Tibial artery (tissue), 4 donors: ENCODE measurements around the gene RGS1.
A peak's percentile ranks its signal among the peaks of the same experiment; 100 is the strongest.

Source experiments
- DNase-seq, 2 donors: peaks; one replicate each; pipeline ENCODE4 v3.0.0-alpha.2; 2019
- H3K27ac ChIP-seq, 2 donors: fragments of 200-600 bp; sonication (generic) in 1 of 2; 1 replicate in 1 of 2; 2 replicates in 1 of 2; pipeline ENCODE4 v1.5.1; 2018 to 2019; ENCODE audit warnings: mild to moderate bottlenecking in 1 of 2
- H3K27me3 ChIP-seq, 2 donors: fragments of 200-600 bp; sonication (generic) in 1 of 2; one replicate each; pipeline versions ENCODE4 v1.5.1 to v1.6.0; 2016 to 2019
- H3K36me3 ChIP-seq, 3 donors: fragments of 200-600 bp; sonication (generic) in 2 of 3; one replicate each; pipeline ENCODE4 v1.5.1; 2016 to 2019; ENCODE audit warnings: mild to moderate bottlenecking in 2 of 3
- H3K4me1 ChIP-seq, 4 donors: fragments of 200-600 bp; sonication (generic) in 2 of 4; 1 replicate in 3 of 4; 2 replicates in 1 of 4; pipeline ENCODE4 v1.5.1; 2016 to 2019
- H3K4me3 ChIP-seq, 2 donors: fragments of 200-600 bp; sonication (generic) in 1 of 2; 1 replicate in 1 of 2; 2 replicates in 1 of 2; pipeline ENCODE4 v1.5.1; 2018 to 2019; ENCODE audit warnings: mild to moderate bottlenecking in 2 of 2
- H3K9me3 ChIP-seq, 3 donors: fragments of 200-600 bp; sonication (generic) in 1 of 3; one replicate each; pipeline ENCODE4 v1.5.1; 2016 to 2019
- intact Hi-C: fragments of 100-400 bp; cut with DNase I; formaldehyde crosslinking; loops from one replicate; pipeline ENCODE4 v1.15.0; 2023; ENCODE audit warnings: low total_unique reads
- TF ChIP-seq, protein P1 (sequence below), 2 experiments: fragments of 200-600 bp in 1 of 2; fragments of 450-650 bp in 1 of 2; IDR thresholded peaks; one replicate each; pipeline ENCODE4 v1.5.1; 2017 to 2019; ENCODE audit warnings: antibody characterized with exemption in 2 of 2, mild to moderate bottlenecking in 1 of 2, moderate library complexity in 1 of 2

RGS1 gene

DNA sequence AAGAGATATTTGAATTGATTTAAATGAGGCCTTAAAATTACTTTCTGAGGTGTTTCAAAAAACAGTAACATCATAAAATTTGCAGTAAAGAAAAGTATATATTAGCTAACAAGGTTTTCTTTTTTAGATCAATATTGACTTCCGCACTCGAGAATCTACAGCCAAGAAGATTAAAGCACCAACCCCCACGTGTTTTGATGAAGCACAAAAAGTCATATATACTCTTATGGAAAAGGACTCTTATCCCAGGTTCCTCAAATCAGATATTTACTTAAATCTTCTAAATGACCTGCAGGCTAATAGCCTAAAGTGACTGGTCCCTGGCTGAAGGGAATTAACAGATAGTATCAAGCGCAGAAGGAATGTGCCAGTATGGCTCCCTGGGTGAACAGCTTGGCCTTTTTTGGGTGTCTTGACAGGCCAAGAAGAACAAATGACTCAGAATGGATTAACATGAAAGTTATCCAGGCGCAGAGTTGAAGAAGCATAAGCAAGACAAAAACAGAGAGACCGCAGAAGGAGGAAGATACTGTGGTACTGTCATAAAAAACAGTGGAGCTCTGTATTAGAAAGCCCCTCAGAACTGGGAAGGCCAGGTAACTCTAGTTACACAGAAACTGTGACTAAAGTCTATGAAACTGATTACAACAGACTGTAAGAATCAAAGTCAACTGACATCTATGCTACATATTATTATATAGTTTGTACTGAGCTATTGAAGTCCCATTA lies 3.6 kb downstream of the RGS1 start:
- intact Hi-C loops = no loop called here
- Histone ChIP-seq H3K27ac (peak overlapping the region; percentile 1 to 36), H3K4me3 (peak overlapping the region; percentile 5 to 11), H3K27me3 (no peaks in the 10 kb centered on the region), H3K36me3 (no peaks in the 10 kb centered on the region), H3K9me3 (no peaks in the 10 kb centered on the region), H3K4me1 (peaks cover 0 to 8% (median 0%) of the 10 kb centered on the region in 4 donors)
- DNase-seq = no peak
- TF ChIP-seq, protein P1, sequence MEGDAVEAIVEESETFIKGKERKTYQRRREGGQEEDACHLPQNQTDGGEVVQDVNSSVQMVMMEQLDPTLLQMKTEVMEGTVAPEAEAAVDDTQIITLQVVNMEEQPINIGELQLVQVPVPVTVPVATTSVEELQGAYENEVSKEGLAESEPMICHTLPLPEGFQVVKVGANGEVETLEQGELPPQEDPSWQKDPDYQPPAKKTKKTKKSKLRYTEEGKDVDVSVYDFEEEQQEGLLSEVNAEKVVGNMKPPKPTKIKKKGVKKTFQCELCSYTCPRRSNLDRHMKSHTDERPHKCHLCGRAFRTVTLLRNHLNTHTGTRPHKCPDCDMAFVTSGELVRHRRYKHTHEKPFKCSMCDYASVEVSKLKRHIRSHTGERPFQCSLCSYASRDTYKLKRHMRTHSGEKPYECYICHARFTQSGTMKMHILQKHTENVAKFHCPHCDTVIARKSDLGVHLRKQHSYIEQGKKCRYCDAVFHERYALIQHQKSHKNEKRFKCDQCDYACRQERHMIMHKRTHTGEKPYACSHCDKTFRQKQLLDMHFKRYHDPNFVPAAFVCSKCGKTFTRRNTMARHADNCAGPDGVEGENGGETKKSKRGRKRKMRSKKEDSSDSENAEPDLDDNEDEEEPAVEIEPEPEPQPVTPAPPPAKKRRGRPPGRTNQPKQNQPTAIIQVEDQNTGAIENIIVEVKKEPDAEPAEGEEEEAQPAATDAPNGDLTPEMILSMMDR (IDR thresholded peaks at IDR 0.05) = no peak

DNA sequence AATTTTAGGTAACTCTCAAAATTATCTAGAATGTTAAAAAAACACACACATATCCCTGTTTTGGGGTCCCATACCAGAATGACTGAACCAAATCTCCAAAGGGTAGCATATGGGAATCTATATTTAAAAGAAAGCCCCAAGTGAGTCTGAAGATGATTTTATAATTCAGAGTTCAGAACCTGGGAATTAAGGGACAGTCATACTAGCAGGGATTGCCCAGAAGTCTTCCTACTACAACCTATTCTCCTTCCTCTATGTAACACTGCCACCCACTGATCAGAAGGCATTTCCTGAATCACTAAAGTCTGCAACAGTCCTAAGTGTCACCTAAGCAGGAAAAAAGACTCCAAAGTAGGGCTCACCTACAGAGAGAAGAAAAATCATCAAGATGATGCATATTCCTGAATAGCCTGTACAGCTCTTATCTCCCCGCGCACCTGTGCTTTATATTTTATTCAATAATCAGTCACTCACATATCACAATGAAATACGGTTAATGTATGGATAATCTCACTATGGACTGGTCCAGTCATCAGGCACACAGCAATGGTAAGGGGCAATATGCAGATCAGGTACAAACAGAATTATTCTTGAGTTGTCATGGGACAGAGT lies 4.9 kb downstream of the RGS1 start:
- no peak overlapping the region for H3K4me3 ChIP-seq
- intact Hi-C loops = loop anchor here (2.0 kb wide), 1 partner anchor 104 kb away; no protein-coding TSS in a partner anchor

DNA sequence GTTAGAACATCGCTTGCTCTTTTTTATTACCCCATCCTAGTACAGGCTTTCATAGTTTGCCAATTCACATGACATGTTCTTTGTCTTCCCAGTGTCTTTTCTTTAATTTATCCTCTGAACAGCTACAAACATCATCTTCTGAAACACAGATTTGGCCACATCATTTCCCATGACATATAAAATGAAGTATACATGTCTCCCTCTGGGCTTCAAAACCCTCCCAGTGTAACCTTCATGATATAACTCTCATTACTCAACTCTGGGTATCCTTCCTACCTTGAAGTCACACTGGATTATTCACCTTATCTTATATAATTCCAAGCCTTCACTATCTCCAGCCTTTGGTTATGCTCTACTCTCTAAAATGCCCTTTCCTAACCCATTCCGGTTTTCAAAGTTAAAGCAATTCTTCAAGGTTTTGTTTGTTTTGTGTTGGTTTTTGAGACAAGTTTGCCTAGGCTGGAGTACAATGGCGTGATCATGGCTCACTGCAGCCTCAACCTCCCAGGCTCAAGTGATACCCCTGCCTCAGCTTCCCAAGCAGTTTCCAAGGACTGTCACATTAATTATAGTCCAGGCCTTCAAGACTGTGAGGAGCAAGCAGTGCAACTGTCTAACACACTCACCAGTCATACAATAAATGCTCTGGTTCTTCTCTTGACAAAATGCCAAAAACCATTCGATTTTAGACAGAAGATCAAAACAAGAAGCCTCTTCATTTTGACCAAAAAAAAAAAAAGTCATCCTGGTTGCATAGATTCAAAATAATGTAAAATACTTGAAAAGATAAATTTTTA lies 5.8 kb downstream of the RGS1 start:
- no peak for DNase-seq
- peaks cover 0 to 8% (median 0%) of the 10 kb centered on the region in 4 donors for H3K4me1 ChIP-seq
- TF ChIP-seq, protein P1 (IDR thresholded peaks at IDR 0.05) = no peak
- H3K27me3 ChIP-seq = no peaks in the 10 kb centered on the region
- H3K36me3 ChIP-seq = no peaks in the 10 kb centered on the region
- H3K27ac ChIP-seq = no peak overlapping the region
- no peaks in the 10 kb centered on the region for H3K9me3 ChIP-seq
- intact Hi-C loops = loop anchor here (2.0 kb wide), 1 partner anchor 105 kb away; no protein-coding TSS in a partner anchor
- no peak overlapping the region for H3K4me3 ChIP-seq

More for the DNA sequence above, 4.9 kb downstream of the RGS1 start:
- Histone ChIP-seq H3K27ac (no peak overlapping the region), H3K9me3 (no peaks in the 10 kb centered on the region), H3K27me3 (no peaks in the 10 kb centered on the region), H3K36me3 (no peaks in the 10 kb centered on the region), H3K4me1 (peaks cover 0 to 8% (median 0%) of the 10 kb centered on the region in 4 donors)
- TF ChIP-seq, protein P1 (IDR thresholded peaks at IDR 0.05) = peak; percentile 56 to 57
- no peak for DNase-seq

DNA sequence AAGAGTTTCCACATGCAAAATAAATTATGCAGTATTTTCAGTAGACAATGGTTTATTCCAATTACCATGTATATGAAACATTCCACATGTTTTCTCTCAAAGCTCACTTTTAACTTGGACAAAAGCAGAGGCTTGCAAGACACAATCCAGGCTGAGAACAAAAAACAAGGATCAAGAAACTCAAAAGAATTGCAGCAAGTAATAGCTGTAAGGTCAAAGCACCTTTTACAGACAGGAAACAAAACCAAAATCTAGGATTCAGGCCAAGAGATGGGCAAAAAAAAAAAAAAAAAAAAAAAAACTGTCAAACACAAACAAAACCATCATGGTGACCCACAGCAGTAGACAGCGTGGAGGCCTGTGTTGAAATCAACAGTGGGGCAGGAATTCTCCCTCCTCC lies 9.3 kb downstream of the RGS1 start:
- no peaks in the 10 kb centered on the region for H3K27me3 ChIP-seq
- H3K36me3 ChIP-seq = no peaks in the 10 kb centered on the region
- intact Hi-C loops = no loop called here
- TF ChIP-seq, protein P1 (IDR thresholded peaks at IDR 0.05) = no peak
- no peak for DNase-seq
- no peaks in the 10 kb centered on the region for H3K4me1 ChIP-seq
- no peak overlapping the region for H3K4me3 ChIP-seq
- no peak overlapping the region for H3K27ac ChIP-seq
- H3K9me3 ChIP-seq = no peaks in the 10 kb centered on the region

DNA sequence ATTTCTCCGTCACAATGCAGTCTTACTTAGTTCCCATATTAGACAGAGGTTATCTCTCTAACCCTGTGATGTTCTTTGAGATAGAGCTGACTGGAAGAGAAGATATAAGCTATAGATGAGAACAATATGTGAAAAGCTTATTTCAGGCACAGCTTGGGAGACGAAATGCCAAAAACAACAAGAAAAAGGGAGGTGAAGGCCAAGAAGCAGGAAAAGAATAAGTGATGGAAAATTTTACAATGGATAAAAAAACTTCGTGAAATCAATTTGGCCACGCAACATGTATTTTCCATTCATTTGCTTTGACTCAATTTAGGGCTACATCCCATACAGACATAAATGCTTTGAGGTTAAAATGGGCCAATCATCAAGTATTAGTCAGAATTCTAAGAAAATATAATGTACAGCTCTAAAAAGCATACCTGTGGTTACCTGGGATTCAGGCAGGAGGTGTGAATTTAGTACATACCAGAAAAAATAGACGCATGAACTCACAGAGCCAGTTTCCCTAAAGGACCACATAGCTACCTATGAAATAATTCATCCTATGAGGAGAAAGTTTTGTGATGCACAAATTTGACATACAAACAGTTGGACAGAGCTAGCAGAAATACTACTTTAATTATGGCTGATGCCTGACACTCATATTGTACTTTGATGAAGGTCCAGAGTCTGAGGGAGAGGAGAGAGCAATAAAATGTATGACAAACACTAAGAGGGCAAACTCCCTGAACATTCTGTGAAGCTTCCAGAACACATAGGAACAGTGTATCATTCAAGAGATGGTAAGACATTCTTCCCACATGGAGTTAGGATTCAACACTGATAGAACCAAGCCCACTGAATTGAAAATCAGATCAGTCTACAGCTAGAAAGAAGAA lies 12.1 kb downstream of the RGS1 start:
- H3K27me3 ChIP-seq = no peaks in the 10 kb centered on the region
- no peaks in the 10 kb centered on the region for H3K4me1 ChIP-seq
- no peak overlapping the region for H3K27ac ChIP-seq
- no peaks in the 10 kb centered on the region for H3K36me3 ChIP-seq
- H3K4me3 ChIP-seq = no peak overlapping the region
- H3K9me3 ChIP-seq = no peaks in the 10 kb centered on the region
- no peak for DNase-seq
- intact Hi-C loops = no loop called here
- TF ChIP-seq, protein P1 (IDR thresholded peaks at IDR 0.05) = no peak
